Measurements from ENCODE around the gene MAPKAPK2. TPM values are rescaled to one million over a fixed set of nuclear protein-coding genes. Genes with fewer than 3 reads are reported as not detected.

The MAPKAPK2 gene
- polyA plus RNA-seq, 1 donor from 2014 or later, result 9.0 TPM

GRCh38 chr1:206679738-206680211 is 4.9 kb upstream of the MAPKAPK2 start:
- Histone ChIP-seq H3K9ac (ENCODE audit: low read length) (no peak overlapping the region), H2AFZ (ENCODE audit: low read depth, low read length) (no peak overlapping the region), H3K36me3 (ENCODE audit: insufficient read depth, low read length) (no peaks in the 10 kb centered on the region), H3K4me3 (ENCODE audit: low read length) (no peak overlapping the region), H4K20me1 (ENCODE audit: insufficient read depth) (no peaks in the 10 kb centered on the region), H3K9me2 (ENCODE audit: insufficient read depth, low read length) (no peaks in the 10 kb centered on the region), H3F3A (ENCODE audit: insufficient read depth, low read length, poor library complexity, severe bottlenecking) (no peaks in the 10 kb centered on the region), H3K79me2 (replicated peaks; ENCODE audit: insufficient read depth, low read length) (no peaks in the 10 kb centered on the region), H3K27me3 (ENCODE audit: insufficient read depth, low read depth, low read length) (peaks cover 15% of the 10 kb centered on the region), H3K9me3 (ENCODE audit: low read length) (no peaks in the 10 kb centered on the region), H3K4me2 (ENCODE audit: low read length) (no peak overlapping the region), H3K27ac (ENCODE audit: low read length) (no peak overlapping the region)
- TF ChIP-seq POLR2AphosphoS5 (IDR thresholded peaks at IDR 0.05) (no peak), SMC3 (conservative IDR thresholded peaks at IDR 0.05; ENCODE audit: poor library complexity) (no peak), RAD21 (conservative IDR thresholded peaks at IDR 0.05) (no peak), REST (IDR thresholded peaks at IDR 0.05; ENCODE audit: borderline replicate concordance) (no peak), TAF1 (IDR thresholded peaks at IDR 0.05; ENCODE audit: low read depth) (no peak), MXI1 (conservative IDR thresholded peaks at IDR 0.05; ENCODE audit: poor library complexity, severe bottlenecking) (no peak), EP300 (conservative IDR thresholded peaks at IDR 0.05; ENCODE audit: poor library complexity, severe bottlenecking) (no peak), EZH2 (IDR thresholded peaks at IDR 0.05; ENCODE audit: borderline replicate concordance, insufficient read depth, low read length, poor library complexity, severe bottlenecking) (no peak)
- TF ChIP-seq, protein P1, sequence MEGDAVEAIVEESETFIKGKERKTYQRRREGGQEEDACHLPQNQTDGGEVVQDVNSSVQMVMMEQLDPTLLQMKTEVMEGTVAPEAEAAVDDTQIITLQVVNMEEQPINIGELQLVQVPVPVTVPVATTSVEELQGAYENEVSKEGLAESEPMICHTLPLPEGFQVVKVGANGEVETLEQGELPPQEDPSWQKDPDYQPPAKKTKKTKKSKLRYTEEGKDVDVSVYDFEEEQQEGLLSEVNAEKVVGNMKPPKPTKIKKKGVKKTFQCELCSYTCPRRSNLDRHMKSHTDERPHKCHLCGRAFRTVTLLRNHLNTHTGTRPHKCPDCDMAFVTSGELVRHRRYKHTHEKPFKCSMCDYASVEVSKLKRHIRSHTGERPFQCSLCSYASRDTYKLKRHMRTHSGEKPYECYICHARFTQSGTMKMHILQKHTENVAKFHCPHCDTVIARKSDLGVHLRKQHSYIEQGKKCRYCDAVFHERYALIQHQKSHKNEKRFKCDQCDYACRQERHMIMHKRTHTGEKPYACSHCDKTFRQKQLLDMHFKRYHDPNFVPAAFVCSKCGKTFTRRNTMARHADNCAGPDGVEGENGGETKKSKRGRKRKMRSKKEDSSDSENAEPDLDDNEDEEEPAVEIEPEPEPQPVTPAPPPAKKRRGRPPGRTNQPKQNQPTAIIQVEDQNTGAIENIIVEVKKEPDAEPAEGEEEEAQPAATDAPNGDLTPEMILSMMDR (IDR thresholded peaks at IDR 0.05; ENCODE audit: poor library complexity, severe bottlenecking), result no peak

DNA sequence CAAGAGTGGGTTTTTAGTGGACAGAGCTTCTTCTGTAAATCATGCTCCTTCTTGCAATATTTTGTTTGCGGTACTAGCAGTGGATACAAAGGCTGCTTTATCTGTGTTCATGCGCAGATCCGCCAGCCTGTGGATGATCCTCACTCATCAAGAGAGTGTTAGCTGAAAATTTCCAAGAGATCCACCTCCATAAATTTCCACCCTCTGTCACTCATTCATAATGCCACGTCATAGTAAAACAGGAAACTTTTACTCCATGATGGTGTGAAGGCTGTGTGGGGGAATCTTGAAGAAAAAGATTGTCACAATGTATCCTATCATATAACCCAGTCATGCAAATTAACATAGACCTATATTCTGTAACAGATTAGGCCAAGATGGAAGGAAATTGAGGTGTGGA is 4.4 kb upstream of the MAPKAPK2 start:
- Histone ChIP-seq H3K9me2 (ENCODE audit: insufficient read depth, low read length) (no peaks in the 10 kb centered on the region), H3K36me3 (ENCODE audit: insufficient read depth, low read length) (no peaks in the 10 kb centered on the region), H3K9me3 (ENCODE audit: low read length) (no peaks in the 10 kb centered on the region), H3K9ac (ENCODE audit: low read length) (no peak overlapping the region), H3K79me2 (replicated peaks; ENCODE audit: insufficient read depth, low read length) (peaks cover 1% of the 10 kb centered on the region), H3K27ac (ENCODE audit: low read length) (no peak overlapping the region), H4K20me1 (ENCODE audit: insufficient read depth) (no peaks in the 10 kb centered on the region), H3K27me3 (ENCODE audit: insufficient read depth, low read depth, low read length) (peaks cover 15% of the 10 kb centered on the region), H3K4me2 (ENCODE audit: low read length) (no peak overlapping the region), H3K4me3 (ENCODE audit: low read length) (no peak overlapping the region), H3F3A (ENCODE audit: insufficient read depth, low read length, poor library complexity, severe bottlenecking) (no peaks in the 10 kb centered on the region), H2AFZ (ENCODE audit: low read depth, low read length) (no peak overlapping the region)
- no peak for TF ChIP-seq MXI1 (conservative IDR thresholded peaks at IDR 0.05; ENCODE audit: poor library complexity, severe bottlenecking)
- TF ChIP-seq RAD21 (conservative IDR thresholded peaks at IDR 0.05), result no peak
- no peak for TF ChIP-seq POLR2AphosphoS5 (IDR thresholded peaks at IDR 0.05)
- no peak for TF ChIP-seq TAF1 (IDR thresholded peaks at IDR 0.05; ENCODE audit: low read depth)
- no peak for TF ChIP-seq EP300 (conservative IDR thresholded peaks at IDR 0.05; ENCODE audit: poor library complexity, severe bottlenecking)
- TF ChIP-seq EZH2 (IDR thresholded peaks at IDR 0.05; ENCODE audit: borderline replicate concordance, insufficient read depth, low read length, poor library complexity, severe bottlenecking), result no peak
- TF ChIP-seq, protein P1 (IDR thresholded peaks at IDR 0.05; ENCODE audit: poor library complexity, severe bottlenecking), result no peak
- TF ChIP-seq SMC3 (conservative IDR thresholded peaks at IDR 0.05; ENCODE audit: poor library complexity), result no peak
- TF ChIP-seq REST (IDR thresholded peaks at IDR 0.05; ENCODE audit: borderline replicate concordance), result no peak
